ENCODE measurements around the gene APOA4.

GRCh38 chr11:116866804-116867455 lies 43.8 kb upstream of the APOA4 start:
- TF ChIP-seq CTCF (IDR thresholded peaks at IDR 0.05; ENCODE audit: poor library complexity, severe bottlenecking) = no peak
- TF ChIP-seq TAF1 (IDR thresholded peaks at IDR 0.05; ENCODE audit: low read depth) = no peak
- TF ChIP-seq EZH2 (IDR thresholded peaks at IDR 0.05; ENCODE audit: borderline replicate concordance, insufficient read depth, low read length, poor library complexity, severe bottlenecking) = no peak
- no peak for TF ChIP-seq POLR2AphosphoS5 (IDR thresholded peaks at IDR 0.05)
- no peak for TF ChIP-seq REST (IDR thresholded peaks at IDR 0.05; ENCODE audit: borderline replicate concordance)
- TF ChIP-seq EP300 (conservative IDR thresholded peaks at IDR 0.05; ENCODE audit: poor library complexity, severe bottlenecking) = no peak
- TF ChIP-seq MXI1 (conservative IDR thresholded peaks at IDR 0.05; ENCODE audit: poor library complexity, severe bottlenecking) = no peak
- TF ChIP-seq SMC3 (conservative IDR thresholded peaks at IDR 0.05; ENCODE audit: poor library complexity) = no peak
